Keratinocyte (primary cell): ENCODE data around the gene CCDC34. TPM values are rescaled to one million over a fixed set of nuclear protein-coding genes. Genes with fewer than 3 reads are reported as not detected.

Experiments used
- DNase-seq: peaks from one replicate; pipeline ENCODE4 v3.0.0-alpha.2; 2011; ENCODE audit warnings: low read depth, missing footprints, low spot score
- FAIRE-seq: peaks from 2 replicates; lab custom pipeline; 2011; peaks lifted over from hg19 to GRCh38; lab: Jason Lieb, UNC
- H2AFZ ChIP-seq: 2 replicates; pipeline ENCODE4 v1.6.0; 2012; ENCODE audit warnings: low read length, control low read depth, inconsistent platforms; ENCODE audit not compliant: control insufficient read depth
- H3K27ac ChIP-seq: 2 replicates; pipeline ENCODE4 v1.5.1; 2011; ENCODE audit warnings: low read length; ENCODE audit not compliant: control insufficient read depth, insufficient read depth
- H3K27me3 ChIP-seq: 3 replicates; pipeline ENCODE4 v1.6.0; 2011; ENCODE audit warnings: low read length; ENCODE audit not compliant: control insufficient read depth, insufficient read depth; ENCODE audit errors: extremely low read depth
- H3K36me3 ChIP-seq, 2 experiments: 2 replicates in 1 of 2; 3 replicates in 1 of 2; pipeline ENCODE4 v1.5.1; 2011; ENCODE audit warnings: low read length in 2 of 2, mild to moderate bottlenecking in 1 of 2; ENCODE audit not compliant: control insufficient read depth in 2 of 2, insufficient read depth in 2 of 2; ENCODE audit errors: extremely low read depth in 1 of 2
- H3K4me1 ChIP-seq: 3 replicates; pipeline ENCODE4 v1.5.1; 2011; ENCODE audit warnings: low read length; ENCODE audit not compliant: control insufficient read depth, insufficient read depth; ENCODE audit errors: extremely low read depth
- H3K4me2 ChIP-seq: 3 replicates; pipeline ENCODE4 v1.6.0; 2011; ENCODE audit warnings: low read depth, low read length; ENCODE audit not compliant: control insufficient read depth, insufficient read depth; ENCODE audit errors: extremely low read depth
- H3K4me3 ChIP-seq, 3 experiments: fragments of 200-600 bp in 1 of 3; sonication (generic) in 1 of 3; 2 replicates in 2 of 3; 3 replicates in 1 of 3; pipeline ENCODE4 v1.5.1; 2011 to 2016; ENCODE audit warnings: low read length in 3 of 3, mild to moderate bottlenecking in 3 of 3, control low read depth in 2 of 3, inconsistent platforms in 1 of 3, low read depth in 1 of 3, mixed read lengths in 1 of 3, mixed run types in 1 of 3, moderate library complexity in 1 of 3; ENCODE audit not compliant: control insufficient read depth in 2 of 3, insufficient read depth in 2 of 3; ENCODE audit errors: extremely low read depth in 1 of 3
- H3K79me2 ChIP-seq: 2 replicates; pipeline ENCODE4 v1.6.0; 2012; ENCODE audit warnings: low read length; ENCODE audit not compliant: control insufficient read depth, insufficient read depth
- H3K9ac ChIP-seq: 3 replicates; pipeline ENCODE4 v1.6.0; 2011; ENCODE audit warnings: low read length; ENCODE audit not compliant: control insufficient read depth, insufficient read depth; ENCODE audit errors: extremely low read depth
- H3K9me1 ChIP-seq: 3 replicates; pipeline ENCODE4 v1.6.0; 2011; ENCODE audit warnings: low read length; ENCODE audit not compliant: control insufficient read depth, insufficient read depth; ENCODE audit errors: extremely low read depth
- H3K9me3 ChIP-seq: 2 replicates; pipeline ENCODE4 v1.5.1; 2012; ENCODE audit warnings: low read depth, low read length; ENCODE audit not compliant: control insufficient read depth
- H4K20me1 ChIP-seq: 3 replicates; pipeline ENCODE4 v1.6.0; 2011; ENCODE audit warnings: low read length; ENCODE audit not compliant: control insufficient read depth, insufficient read depth; ENCODE audit errors: extremely low read depth
- CTCF ChIP-seq, 3 experiments: IDR thresholded peaks in 1 of 3; conservative IDR thresholded peaks in 1 of 3; optimal IDR thresholded peaks in 1 of 3; 2 replicates in 2 of 3; 3 replicates in 1 of 3; pipeline versions ENCODE3 to v1.5.1; 2011; ENCODE audit warnings: low read length in 3 of 3, mild to moderate bottlenecking in 3 of 3, moderate library complexity in 2 of 3, control low read depth in 1 of 3, inconsistent platforms in 1 of 3; ENCODE audit not compliant: insufficient read depth in 2 of 3; ENCODE audit errors: extremely low read depth in 1 of 3
- EZH2 ChIP-seq: IDR thresholded peaks from one replicate; pipeline ENCODE4 v1.6.1; 2012; ENCODE audit warnings: inconsistent platforms, mild to moderate bottlenecking, low read length, moderate library complexity
- dilution Hi-C: fragments of 300-500 bp; cut with MboI; formaldehyde crosslinking; loops from one replicate; pipeline ENCODE4 v1.7.0; 2020; ENCODE audit warnings: low sequenced_read_pairs; ENCODE audit not compliant: extremely low pct_ligation_motif_present
- polyA plus RNA-seq, 5 experiments: library from polyadenylated mRNA; depleted of rRNA in 3 of 5; stranded (reverse) in 3 of 5; stranded (forward) in 1 of 5; unstranded in 1 of 5; fragments of >200 nt; gene quantifications; 1 replicate in 1 of 5; 2 replicates in 3 of 5; 3 replicates in 1 of 5; pipeline versions ENCODE4 v1.2.1 to v1.2.3, GENCODE V29; 2011 to 2012; ENCODE audit warnings: missing spikeins in 2 of 5, low read depth in 1 of 5, low replicate concordance in 1 of 5

The CCDC34 gene
- polyA plus RNA-seq, 1 donor (not counting 4 experiments of a cell fraction or from before 2014, with no cell fraction given), result 4.2 TPM

- peak overlapping the region; percentile 75 for H3K27ac ChIP-seq
- no peaks in the 10 kb centered on the region for H3K27me3 ChIP-seq
- DNase-seq, result no peak
- no peak overlapping the region for H2AFZ ChIP-seq
- no peaks in the 10 kb centered on the region for H3K9me3 ChIP-seq
- no peak for FAIRE-seq
- no peaks in the 10 kb centered on the region for H4K20me1 ChIP-seq
- no peak overlapping the region for H3K4me3 ChIP-seq
- TF ChIP-seq EZH2, result no peak
- no peak for TF ChIP-seq CTCF (optimal IDR thresholded peaks at IDR 0.05 in 1 of 3, IDR thresholded peaks at IDR 0.05 in 1 of 3, conservative IDR thresholded peaks at IDR 0.05 in 1 of 3; ENCODE audit: extremely low read depth in 1 of 3, insufficient read depth in 2 of 3, low read length in 3 of 3)
- H3K4me1 ChIP-seq, result peaks cover 68% of the 10 kb centered on the region
- no peaks in the 10 kb centered on the region for H3K36me3 ChIP-seq
- H3K4me2 ChIP-seq, result peak overlapping the region; percentile 88
- no peak overlapping the region for H3K9ac ChIP-seq
- dilution Hi-C loops, result no loop called here
- no peaks in the 10 kb centered on the region for H3K9me1 ChIP-seq
- H3K79me2 ChIP-seq, result peaks cover 34% of the 10 kb centered on the region
These were observed 33.3 kb upstream of the CCDC34 start for GRCh38 chr11:27396259-27396839.

GRCh38 chr11:27395556-27396258, 32.7 kb upstream of the CCDC34 start:
- DNase-seq (no peak), FAIRE-seq (peak; percentile 20)
- Histone ChIP-seq H3K9me3 (no peaks in the 10 kb centered on the region), H3K4me2 (peak overlapping the region; percentile 88), H3K27me3 (no peaks in the 10 kb centered on the region), H4K20me1 (no peaks in the 10 kb centered on the region), H3K9ac (peak overlapping the region; percentile 36), H3K36me3 (peaks cover 0 to under 1% of the 10 kb centered on the region in 2 experiments), H2AFZ (no peak overlapping the region), H3K4me1 (peaks cover 71% of the 10 kb centered on the region), H3K4me3 (peak overlapping the region in 2 of 3 experiments; percentile 8 to 29), H3K9me1 (no peaks in the 10 kb centered on the region), H3K79me2 (peaks cover 35% of the 10 kb centered on the region), H3K27ac (peak overlapping the region; percentile 75)
- dilution Hi-C loops, result no loop called here
- TF ChIP-seq CTCF (optimal IDR thresholded peaks at IDR 0.05 in 1 of 3, IDR thresholded peaks at IDR 0.05 in 1 of 3, conservative IDR thresholded peaks at IDR 0.05 in 1 of 3; ENCODE audit: extremely low read depth in 1 of 3, insufficient read depth in 2 of 3, low read length in 3 of 3) (no peak), EZH2 (no peak)
